Measurements from ENCODE around the gene CTDSPL. TPM values are rescaled to one million over a fixed set of nuclear protein-coding genes. Genes with fewer than 3 reads are reported as not detected.

CTDSPL gene
- total RNA-seq, 1 experiment from 2014 or later = 34.4 TPM

- H3K9me3 ChIP-seq (ENCODE audit: control insufficient read depth in 1 of 2, insufficient read depth in 1 of 2, low read depth in 1 of 2, low read length in 2 of 2) = no peaks in the 10 kb centered on the region
- H3K27me3 ChIP-seq (ENCODE audit: insufficient read depth, low read length) = no peaks in the 10 kb centered on the region
- POLR2A ChIA-PET = no interaction called here
- H3K27ac ChIP-seq (ENCODE audit: low read depth, low read length) = no peak overlapping the region
- no TSS peak for BruUV-seq (replicated peaks)
- DNase-seq (ENCODE audit: low read depth, low spot score) = no peak
- no peak overlapping the region for H3K9ac ChIP-seq (ENCODE audit: low read length)
- TF ChIP-seq ZBTB33 (IDR thresholded peaks at IDR 0.05; ENCODE audit: extremely low read depth, insufficient replicate concordance, low read length) = no peak
- TF ChIP-seq TCF7L2 (IDR thresholded peaks at IDR 0.05; ENCODE audit: borderline replicate concordance, extremely low read depth, insufficient read depth, insufficient read length) = no peak
- no peak for TF ChIP-seq YY1 (IDR thresholded peaks at IDR 0.05; ENCODE audit: extremely low read depth, insufficient replicate concordance, low read depth, low read length)
- TF ChIP-seq ELF1 (IDR thresholded peaks at IDR 0.05; ENCODE audit: borderline replicate concordance, low read depth) = no peak
- no peak for TF ChIP-seq JUND (IDR thresholded peaks at IDR 0.05)
- no peak for TF ChIP-seq ATF3 (IDR thresholded peaks at IDR 0.05)
- no peak for TF ChIP-seq SRF (IDR thresholded peaks at IDR 0.05; ENCODE audit: low read depth)
- TF ChIP-seq SP1 (IDR thresholded peaks at IDR 0.05; ENCODE audit: low read depth) = no peak
- no peak for TF ChIP-seq EGR1 (IDR thresholded peaks at IDR 0.05; ENCODE audit: low read depth)
- no peak for ATAC-seq
- H3K79me2 ChIP-seq (ENCODE audit: insufficient read depth, low read length) = no peaks in the 10 kb centered on the region
- H3K4me1 ChIP-seq (ENCODE audit: control insufficient read depth in 1 of 2, insufficient read depth in 2 of 2, low read length in 2 of 2) = peaks cover 10 to 15% of the 10 kb centered on the region in 2 experiments; a peak in 2 of 4 replicates
- no peaks in the 10 kb centered on the region for H3K9me2 ChIP-seq (ENCODE audit: insufficient read depth)
- H3K4me2 ChIP-seq (ENCODE audit: low read length) = no peak overlapping the region
- intact Hi-C loops (cut with micrococcal nuclease) = no loop called here
- CTCF ChIA-PET = interaction anchor here (1.3 to 1.8 kb wide), 4 partner anchors 11 to 130 kb away, joined by 4 to 8 read pairs (median 5); no protein-coding TSS in a partner anchor
- no peaks in the 10 kb centered on the region for H4K20me1 ChIP-seq (ENCODE audit: insufficient read depth)
- no peak overlapping the region for H3K4me3 ChIP-seq (replicated peaks in 1 of 2; ENCODE audit: low read depth in 1 of 2, low read length in 2 of 2)
- RAD21 ChIA-PET (ENCODE audit: low non-redundant PET in 1 of 2, low total read pairs in 2 of 2, uncharacterized antibody in 2 of 2, unreplicated experiment in 2 of 2) = no interaction called here
- H2AFZ ChIP-seq (ENCODE audit: low read depth, low read length, poor library complexity, severe bottlenecking) = no peak overlapping the region
- H3K36me3 ChIP-seq (ENCODE audit: control insufficient read depth in 1 of 2, insufficient read depth in 2 of 2, low read length in 2 of 2) = no peaks in the 10 kb centered on the region
Observed at GRCh38 chr3:37985637-37986320, 124.1 kb downstream of the CTDSPL start.

All from HCT116 (cell line).